Stimulated activated CD8-positive, alpha-beta memory T cell treated with anti-CD3 and anti-CD28 coated beads, Interleukin-2, amount 100 ng/mL, for 48 hours (primary cell): ENCODE results near the gene SAPCD2.

Source experiments
- DNase-seq, 2 donors: peaks; one replicate each; pipeline ENCODE4 v3.0.0-alpha.2; 2020; ENCODE audit warnings: low read depth in 2 of 2

Gene SAPCD2

GRCh38 chr9:137082222-137082924 is 12.0 kb upstream of the SAPCD2 start:
- DNase-seq, result no peak

DNA sequence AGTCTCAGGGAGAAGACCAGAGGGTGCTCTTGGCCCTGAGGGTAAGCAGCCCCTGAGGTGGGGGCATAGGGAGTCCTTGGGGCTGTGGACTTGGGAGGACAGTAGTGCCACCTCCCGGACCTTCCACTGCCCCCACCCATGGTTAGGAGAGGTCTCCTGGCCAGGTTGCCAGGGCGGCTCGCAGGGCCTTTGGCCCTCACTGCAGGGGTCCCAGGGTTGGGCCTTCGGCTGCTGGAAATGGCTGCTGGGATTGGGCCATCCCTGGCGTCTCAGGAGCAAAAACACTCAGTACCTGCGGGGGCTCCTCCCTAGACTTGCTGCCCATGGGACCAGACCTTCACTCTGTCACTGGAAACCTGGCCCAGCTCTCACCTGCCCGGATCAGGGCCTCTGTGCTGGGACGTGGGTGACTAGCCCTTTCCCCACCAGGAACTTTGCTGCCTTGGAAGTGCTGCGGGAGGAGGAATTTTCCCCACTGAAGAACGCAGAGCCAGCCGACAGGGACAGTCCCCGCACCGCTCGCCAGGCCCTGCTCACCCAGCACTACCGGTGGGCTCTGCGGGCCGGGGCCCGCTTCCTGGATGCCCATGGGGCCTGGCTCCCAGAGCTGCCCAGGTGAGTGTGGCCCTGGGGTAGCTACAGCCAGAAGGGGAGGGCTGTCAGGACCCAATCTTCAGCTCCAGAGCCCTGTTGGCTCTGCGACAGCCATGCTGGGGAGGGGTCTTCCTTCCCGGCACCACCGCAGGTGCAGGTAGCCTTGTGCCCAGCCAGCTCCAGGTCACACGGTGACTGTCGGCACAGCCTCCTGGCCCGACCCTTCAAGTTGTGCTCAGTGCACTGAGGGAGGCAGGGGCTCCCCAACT is 10.1 kb upstream of the SAPCD2 start:
- no peak for DNase-seq

DNA sequence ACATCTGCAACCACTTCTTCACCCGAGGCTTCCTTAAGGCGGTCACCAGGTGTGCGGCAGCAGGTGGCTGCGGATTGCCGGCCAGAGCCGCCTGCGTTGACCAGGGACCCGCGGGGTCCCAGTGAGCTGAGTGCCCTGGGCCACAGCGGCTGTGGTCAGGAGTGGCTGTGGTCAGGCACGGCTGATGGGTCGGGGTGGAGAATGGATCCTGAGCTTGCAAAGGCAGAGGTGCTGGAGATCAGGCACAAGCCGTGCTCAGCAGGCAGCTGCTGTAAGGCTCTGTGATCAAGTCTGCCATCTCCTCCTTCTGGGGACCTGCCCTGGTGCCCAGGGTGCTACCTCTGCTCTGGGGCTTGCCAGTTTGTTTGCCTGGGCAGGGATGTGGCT is 9.0 kb upstream of the SAPCD2 start:
- no peak for DNase-seq

DNA sequence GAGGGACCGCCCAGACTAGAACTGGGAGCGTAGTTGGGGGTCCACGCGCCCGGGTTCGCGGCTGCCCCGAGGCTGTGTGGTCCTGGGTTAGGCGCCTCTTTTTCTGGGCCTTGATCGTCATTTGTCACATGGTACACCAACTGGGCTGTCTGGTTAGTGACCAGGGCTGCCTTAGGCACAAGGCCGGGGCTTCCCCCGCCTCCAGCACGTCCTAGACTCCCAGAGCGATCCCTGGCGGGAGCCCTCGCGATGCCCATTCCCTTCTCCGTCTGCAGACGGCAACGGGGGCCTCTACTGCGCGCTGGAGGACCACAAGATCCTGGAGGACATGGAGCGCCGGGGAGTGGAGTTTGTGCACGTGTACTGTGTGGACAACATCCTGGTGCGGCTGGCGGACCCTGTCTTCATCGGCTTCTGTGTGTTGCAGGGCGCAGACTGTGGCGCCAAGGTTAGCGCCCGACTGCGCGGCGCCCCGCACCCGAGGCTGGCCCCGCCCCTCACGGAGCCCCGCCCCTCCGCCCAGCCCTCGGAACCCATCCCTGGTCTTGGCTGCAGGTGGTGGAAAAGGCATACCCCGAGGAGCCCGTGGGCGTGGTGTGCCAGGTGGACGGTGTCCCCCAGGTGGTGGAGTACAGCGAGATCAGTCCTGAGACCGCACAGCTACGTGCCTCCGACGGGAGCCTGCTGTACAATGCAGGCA is 8.5 kb upstream of the SAPCD2 start:
- DNase-seq, result no peak

GRCh38 chr9:137077758-137078693 is 7.7 kb upstream of the SAPCD2 start:
- DNase-seq, result peak in 1 of 2 donors; percentile 51

- DNase-seq, result peak in 1 of 2 donors; percentile 41
Measured at GRCh38 chr9:137077010-137077747, 6.8 kb upstream of the SAPCD2 start, which contains the start of gene UAP1L1. Gene UAP1L1 (plus strand): TSS chr9:137077517. CDS start chr9:137077533, 16 bp downstream.

DNA sequence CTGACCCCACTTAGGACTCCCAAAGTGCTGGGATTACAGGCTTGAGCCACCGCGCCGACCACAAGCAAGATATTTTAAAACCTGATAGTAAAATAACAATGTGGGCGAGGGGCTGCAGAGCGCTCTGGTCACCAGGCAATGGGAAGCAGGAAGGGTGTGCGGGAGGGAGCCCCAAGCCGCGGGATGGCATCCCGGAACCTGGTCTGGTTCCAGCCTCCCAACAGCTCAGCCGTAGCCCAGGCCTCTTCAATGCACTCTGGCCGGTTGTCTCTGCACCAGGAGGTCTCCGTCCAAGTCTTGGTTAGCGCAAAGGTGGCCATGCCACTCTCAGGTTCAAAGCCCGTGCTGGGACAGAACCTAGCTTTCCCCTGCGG is 6.3 kb upstream of the SAPCD2 start:
- DNase-seq, result no peak

- DNase-seq, result no peak
Measured at GRCh38 chr9:137075275-137075775, 5.0 kb upstream of the SAPCD2 start.

DNA sequence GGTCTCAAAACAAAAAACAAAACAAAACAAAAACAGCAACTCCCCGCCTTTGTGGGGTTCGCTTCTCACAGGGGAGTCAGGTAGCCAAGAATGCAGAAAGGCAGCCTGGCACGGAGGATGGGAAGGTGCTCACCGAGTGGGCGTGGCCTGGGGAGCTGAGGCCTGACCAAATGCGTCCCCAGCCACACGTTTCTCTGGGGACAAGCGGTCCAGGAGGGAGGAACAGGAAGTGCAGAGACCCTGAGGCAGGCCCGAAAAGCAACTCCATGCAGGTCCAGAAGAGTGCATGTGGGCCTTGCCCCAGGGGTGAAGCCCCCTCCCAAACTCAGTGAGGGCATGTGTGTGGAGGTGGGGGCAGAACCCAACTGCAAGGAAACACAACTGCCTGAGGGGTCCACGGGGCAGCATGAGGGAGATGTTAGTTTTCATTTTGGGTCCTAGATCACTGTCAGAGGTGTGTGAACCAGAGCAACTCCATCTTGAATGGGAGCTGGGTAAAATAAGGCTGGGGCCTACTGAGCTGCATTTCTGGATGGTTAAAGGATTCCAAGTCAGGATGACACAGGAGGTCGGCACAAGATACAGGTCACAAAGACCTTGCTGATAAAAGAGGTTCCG is 4.4 kb upstream of the SAPCD2 start:
- no peak for DNase-seq

GRCh38 chr9:137073992-137074399 is 3.6 kb upstream of the SAPCD2 start:
- DNase-seq, result no peak

- no peak for DNase-seq
Measured at GRCh38 chr9:137071282-137071681, 925 bp upstream of the SAPCD2 start.

GRCh38 chr9:137070906-137071275 is 534 bp upstream of the SAPCD2 start:
- no peak for DNase-seq

- no peak for DNase-seq
Measured at GRCh38 chr9:137069508-137070091, 757 bp downstream of the SAPCD2 start.

DNA sequence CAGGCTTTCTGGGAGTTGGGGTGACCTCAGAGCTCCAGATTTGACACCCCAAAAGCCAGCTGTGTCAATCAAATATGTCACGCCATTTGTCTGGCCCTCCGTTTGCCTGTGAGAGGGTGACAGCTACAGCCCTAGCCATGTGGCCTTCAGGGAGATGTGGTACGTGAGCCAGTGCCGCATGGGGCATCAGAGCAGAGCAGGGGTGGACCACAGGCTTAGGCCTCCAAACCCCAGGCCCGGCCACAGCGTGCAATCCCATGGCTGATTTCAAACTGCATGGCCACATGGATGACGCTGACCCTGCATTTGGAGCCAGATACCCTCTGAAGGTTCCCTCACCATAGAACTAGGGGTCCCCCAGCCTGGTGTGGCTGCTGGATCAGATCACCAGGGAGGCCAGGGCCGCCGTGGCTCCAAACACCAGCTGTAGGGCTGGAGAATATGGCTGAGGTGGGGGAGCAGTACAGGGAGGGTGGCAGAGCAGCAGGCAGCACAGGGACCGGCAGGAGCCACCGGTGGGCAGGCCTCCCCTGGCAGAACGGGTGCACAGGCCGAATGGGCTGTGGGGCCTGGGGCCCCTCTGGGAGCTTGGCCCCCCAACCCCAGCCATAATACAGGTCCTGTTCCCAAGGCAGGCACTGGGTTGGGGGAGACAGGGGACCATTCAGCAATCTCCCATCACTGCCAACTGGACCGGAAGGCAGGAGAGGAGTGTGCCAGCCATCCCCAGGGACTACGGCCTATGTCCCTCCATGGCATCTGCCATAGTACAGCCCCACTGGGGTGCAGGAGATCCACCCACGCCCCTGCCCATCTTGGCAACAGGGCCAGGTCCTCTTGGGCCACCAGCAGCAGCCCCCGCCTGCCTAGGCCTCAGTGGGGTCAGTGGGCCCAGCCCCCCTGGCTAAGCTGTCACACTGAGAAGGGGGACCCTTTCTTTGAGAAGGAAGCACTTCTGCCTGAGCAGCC is 1.5 kb downstream of the SAPCD2 start:
- no peak for DNase-seq

GRCh38 chr9:137067860-137068538 is 2.4 kb downstream of the SAPCD2 start:
- DNase-seq, result peak; percentile 67 to 78

- DNase-seq, result no peak
Measured at GRCh38 chr9:137066096-137066861, 4.1 kb downstream of the SAPCD2 start.

DNA sequence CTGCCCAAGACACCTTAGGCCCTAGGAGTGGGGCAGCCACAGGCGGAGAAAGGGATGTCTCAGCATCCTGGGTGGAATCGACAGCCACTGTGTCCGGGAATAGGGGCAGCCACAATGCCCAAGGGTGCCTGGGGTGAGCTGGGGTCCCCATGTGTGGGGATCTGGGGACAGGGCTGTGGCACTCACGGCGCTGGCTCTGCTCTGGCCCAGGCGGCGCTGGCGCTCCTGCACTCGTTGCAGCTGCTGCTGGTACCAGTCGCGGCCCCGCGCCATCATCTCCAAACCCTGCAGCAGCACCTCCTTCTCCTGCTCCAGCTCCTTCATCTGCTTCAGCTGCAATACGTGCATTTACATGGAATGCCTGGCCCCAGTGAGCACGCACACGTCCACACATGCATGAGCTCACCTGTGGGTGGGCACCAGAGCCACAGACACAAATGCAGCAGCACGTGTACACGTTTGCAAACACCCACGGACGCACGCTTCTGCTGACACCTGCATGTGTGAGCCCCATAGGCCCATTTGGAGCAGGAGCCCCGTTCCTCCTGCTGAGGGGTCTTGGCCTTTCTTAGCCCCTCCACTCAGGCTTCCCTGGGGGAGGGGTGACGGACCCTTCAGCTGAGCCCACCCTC is 4.9 kb downstream of the SAPCD2 start:
- DNase-seq, result no peak
